ENCODE data around the gene COLGALT1.
A peak's percentile ranks its signal among the peaks of the same experiment; 100 is the strongest.
"Not testable (repeated sequence)": the region's sequence is repeated elsewhere in the genome, so short reads cannot be mapped to it uniquely, and the experiment has no call there.

Gene COLGALT1

GRCh38 chr19:17580470-17581144 is 25.2 kb downstream of the COLGALT1 start:
- TF ChIP-seq Cebpa-rat (IDR thresholded peaks at IDR 0.05): no peak
- Histone ChIP-seq H3K4me1 (peaks cover 31 to 59% (median 55%) of the 10 kb centered on the region in 10 experiments), H3K4me3 (no peak overlapping the region), H3K4me2 (peak overlapping the region; percentile 16 to 97 (median 57); a peak in 21 of 22 replicates), H4K20me1 (peaks cover 37 to 78% (median 71%) of the 10 kb centered on the region in 11 experiments), H3K27me3 (no peaks in the 10 kb centered on the region), H3K36me3 (peaks cover 62 to 76% (median 70%) of the 10 kb centered on the region in 11 experiments), H3K9ac (0 out of 22 replicates have a peak overlapping the region, but pooled peaks of 3 of the 11 experiments have one; percentile 1 to 44 (median 4)), H3K27ac (no peak overlapping the region), H3K9me3 (replicated peaks in 1 of 11) (no peaks in the 10 kb centered on the region)

- H3K4me1 ChIP-seq: peaks cover 25 to 58% (median 54%) of the 10 kb centered on the region in 10 experiments
Observed at GRCh38 chr19:17581211-17581874, 25.9 kb downstream of the COLGALT1 start.

GRCh38 chr19:17582613-17583012 is 27.2 kb downstream of the COLGALT1 start:
- Histone ChIP-seq H3K36me3 (peaks cover 43 to 57% (median 53%) of the 10 kb centered on the region in 11 experiments), H3K4me3 (no peak overlapping the region), H3K4me2 (peak overlapping the region in 9 of 11 experiments; percentile 39 to 97 (median 68); a peak in 18 of 22 replicates), H3K9ac (peak overlapping the region in 7 of 11 experiments; percentile 4 to 58 (median 31); a peak in 8 of 22 replicates), H4K20me1 (peaks cover 37 to 63% (median 55%) of the 10 kb centered on the region in 11 experiments), H3K4me1 (peaks cover 20 to 58% (median 54%) of the 10 kb centered on the region in 10 experiments), H3K27ac (peak overlapping the region in 3 of 11 experiments; percentile 8 to 54 (median 40); a peak in 3 of 22 replicates), H3K9me3 (replicated peaks in 1 of 11) (no peaks in the 10 kb centered on the region), H3K27me3 (no peaks in the 10 kb centered on the region)
- no peak for TF ChIP-seq Cebpa-rat (IDR thresholded peaks at IDR 0.05)

More at GRCh38 chr19:17581211-17581874, 25.9 kb downstream of the COLGALT1 start:
- no peak overlapping the region for H3K27ac ChIP-seq
- TF ChIP-seq Cebpa-rat (IDR thresholded peaks at IDR 0.05): no peak
- H3K4me3 ChIP-seq: no peak overlapping the region
- H3K9me3 ChIP-seq (replicated peaks in 1 of 11): no peaks in the 10 kb centered on the region
- H3K9ac ChIP-seq: peak overlapping the region in 3 of 11 experiments; percentile 1 to 44 (median 4); a peak in 1 of 22 replicates
- H3K27me3 ChIP-seq: no peaks in the 10 kb centered on the region
- peaks cover 37 to 71% (median 63%) of the 10 kb centered on the region in 11 experiments for H4K20me1 ChIP-seq
- H3K36me3 ChIP-seq: peaks cover 54 to 68% (median 63%) of the 10 kb centered on the region in 11 experiments
- H3K4me2 ChIP-seq: peak overlapping the region in 8 of 11 experiments; percentile 43 to 97 (median 68); a peak in 14 of 22 replicates

- Histone ChIP-seq H4K20me1 (peaks cover 31 to 48% (median 40%) of the 10 kb centered on the region in 11 experiments), H3K9ac (no peak overlapping the region), H3K4me3 (no peak overlapping the region), H3K4me1 (peaks cover 14 to 57% (median 52%) of the 10 kb centered on the region in 10 experiments), H3K36me3 (peaks cover 28 to 42% (median 38%) of the 10 kb centered on the region in 11 experiments), H3K4me2 (peak overlapping the region in 7 of 11 experiments; percentile 24 to 97 (median 45); a peak in 11 of 22 replicates), H3K9me3 (replicated peaks in 1 of 11) (no peaks in the 10 kb centered on the region), H3K27ac (no peak overlapping the region), H3K27me3 (no peaks in the 10 kb centered on the region)
- no peak for TF ChIP-seq Cebpa-rat (IDR thresholded peaks at IDR 0.05)
Observed at GRCh38 chr19:17584132-17584531, 28.7 kb downstream of the COLGALT1 start.

- H4K20me1 ChIP-seq: peaks cover 19 to 36% (median 28%) of the 10 kb centered on the region in 11 experiments
- H3K9me3 ChIP-seq (replicated peaks in 1 of 11); H3K27ac ChIP-seq; H3K9ac ChIP-seq; H3K27me3 ChIP-seq; H3K4me2 ChIP-seq; H3K4me3 ChIP-seq: not testable (repeated sequence)
- peaks cover 19 to 32% (median 27%) of the 10 kb centered on the region in 11 experiments for H3K36me3 ChIP-seq
- peaks cover 3 to 49% (median 40%) of the 10 kb centered on the region in 10 experiments for H3K4me1 ChIP-seq
Observed at GRCh38 chr19:17585395-17585794, 29.9 kb downstream of the COLGALT1 start.

GRCh38 chr19:17590866-17591265 is 35.4 kb downstream of the COLGALT1 start:
- H3K27ac ChIP-seq: no peak overlapping the region
- no peak for TF ChIP-seq Cebpa-rat (IDR thresholded peaks at IDR 0.05)
- H3K4me1 ChIP-seq: peaks cover 0 to 9% (median 6%) of the 10 kb centered on the region in 10 experiments; a peak in 7 of 20 replicates
- H3K4me3 ChIP-seq: no peak overlapping the region
- no peak overlapping the region for H3K9ac ChIP-seq
- no peaks in the 10 kb centered on the region for H4K20me1 ChIP-seq
- no peaks in the 10 kb centered on the region for H3K36me3 ChIP-seq
- peak overlapping the region in 3 of 11 experiments; percentile 3 to 17 (median 9); a peak in 4 of 22 replicates for H3K4me2 ChIP-seq
- no peaks in the 10 kb centered on the region for H3K9me3 ChIP-seq (replicated peaks in 1 of 11)
- no peaks in the 10 kb centered on the region for H3K27me3 ChIP-seq

GRCh38 chr19:17594296-17594695 is 38.8 kb downstream of the COLGALT1 start:
- not testable (repeated sequence) for H3K9ac ChIP-seq; H4K20me1 ChIP-seq; H3K4me2 ChIP-seq; H3K27me3 ChIP-seq; H3K9me3 ChIP-seq (replicated peaks in 1 of 11); H3K27ac ChIP-seq; H3K36me3 ChIP-seq; H3K4me3 ChIP-seq
- peaks cover 6 to 18% (median 11%) of the 10 kb centered on the region in 10 experiments; a peak in 14 of 20 replicates for H3K4me1 ChIP-seq

GRCh38 chr19:17598063-17598462 is 42.6 kb downstream of the COLGALT1 start:
- H3K4me2 ChIP-seq: peak overlapping the region in 4 of 11 experiments; percentile 19 to 53 (median 50); a peak in 3 of 22 replicates
- not testable (repeated sequence) for H3K36me3 ChIP-seq, H4K20me1 ChIP-seq

GRCh38 chr19:17598953-17599352 is 43.5 kb downstream of the COLGALT1 start:
- H3K4me2 ChIP-seq: peak overlapping the region in 7 of 11 experiments; percentile 1 to 53 (median 37); a peak in 8 of 22 replicates
- no peak overlapping the region for H3K4me3 ChIP-seq
- H3K4me1 ChIP-seq: peaks cover 24 to 38% (median 32%) of the 10 kb centered on the region in 10 experiments
- no peak overlapping the region for H3K27ac ChIP-seq
- H3K36me3 ChIP-seq: no peaks in the 10 kb centered on the region
- no peaks in the 10 kb centered on the region for H3K9me3 ChIP-seq (replicated peaks in 1 of 11)
- no peaks in the 10 kb centered on the region for H4K20me1 ChIP-seq
- H3K9ac ChIP-seq: no peak overlapping the region
- H3K27me3 ChIP-seq: no peaks in the 10 kb centered on the region
- no peak for TF ChIP-seq Cebpa-rat (IDR thresholded peaks at IDR 0.05)

More at GRCh38 chr19:17598063-17598462, 42.6 kb downstream of the COLGALT1 start:
- H3K9ac ChIP-seq; H3K4me3 ChIP-seq; H3K27ac ChIP-seq; H3K9me3 ChIP-seq (replicated peaks in 1 of 11); H3K27me3 ChIP-seq: not testable (repeated sequence)
- peaks cover 15 to 30% (median 24%) of the 10 kb centered on the region in 10 experiments for H3K4me1 ChIP-seq

Measured in BLaER1 treated with 17β-estradiol and CSF1 and Interleukin-3, amounts not matched to agents 10 nM and 100 nM (cell line).